ENCODE measurements around the gene SLC13A3. TPM values are rescaled to one million over a fixed set of nuclear protein-coding genes. Genes with fewer than 3 reads are reported as not detected.

The SLC13A3 gene
- polyA plus RNA-seq, 1 donor: 19.3 TPM

- DNase-seq: no peak
Measured at GRCh38 chr20:46543033-46543432, 108.2 kb downstream of the SLC13A3 start.

GRCh38 chr20:46541229-46541935 is 109.9 kb downstream of the SLC13A3 start:
- no peak for DNase-seq

- DNase-seq: no peak
Measured at GRCh38 chr20:46539113-46539512, 112.1 kb downstream of the SLC13A3 start.

GRCh38 chr20:46530640-46531039 is 120.6 kb downstream of the SLC13A3 start:
- no peak for DNase-seq

- peak; percentile 34 for DNase-seq
Measured at GRCh38 chr20:46523696-46524328, 127.4 kb downstream of the SLC13A3 start.

- no peak for DNase-seq
Measured at GRCh38 chr20:46523108-46523507, 128.2 kb downstream of the SLC13A3 start.

GRCh38 chr20:46520976-46521579 is 130.2 kb downstream of the SLC13A3 start:
- peak; percentile 27 for DNase-seq

GRCh38 chr20:46520540-46520939 is 130.7 kb downstream of the SLC13A3 start:
- DNase-seq: no peak

GRCh38 chr20:46519471-46520068 is 131.7 kb downstream of the SLC13A3 start:
- no peak for DNase-seq

- peak; percentile 82 for DNase-seq
Measured at GRCh38 chr20:46512943-46513844, 138.1 kb downstream of the SLC13A3 start, which contains the start of gene ZNF334. TSS of gene ZNF334 (minus strand) at chr20:46513559. CDS start at chr20:46512102, 1,457 bp downstream.

- no peak for DNase-seq
Measured at GRCh38 chr20:46509523-46509922, 141.7 kb downstream of the SLC13A3 start.

Other genes starting within 250 kb of the SLC13A3 start
- 74.5 TPM for gene ELMO2, start 244.8 kb downstream of the SLC13A3 start, polyA plus RNA-seq (ENCODE audit: insufficient read length)
- gene ZNF334, start 137.9 kb downstream of the SLC13A3 start, polyA plus RNA-seq (ENCODE audit: insufficient read length): 56.4 TPM
- not detected for gene OCSTAMP, start 100.8 kb downstream of the SLC13A3 start, polyA plus RNA-seq (ENCODE audit: insufficient read length)
- gene TP53RK, start 38.0 kb upstream of the SLC13A3 start, polyA plus RNA-seq (ENCODE audit: insufficient read length): 17.4 TPM
- gene SLC2A10, start 58.2 kb upstream of the SLC13A3 start, polyA plus RNA-seq (ENCODE audit: insufficient read length): 16.6 TPM
- gene EYA2, start 243.4 kb upstream of the SLC13A3 start, polyA plus RNA-seq (ENCODE audit: insufficient read length): 0.52 TPM

Measured in left kidney (tissue), 2 donors.